NCI-H748 (cell line): ENCODE results near the gene CACNA1A.
"Not testable (repeated sequence)": the region's sequence is repeated elsewhere in the genome, so short reads cannot be mapped to it uniquely, and the experiment has no call there.

Experiments used
- DNase-seq: peaks from one replicate; lab custom pipeline; 2025; ENCODE audit not compliant: unreplicated experiment; lab: John Stamatoyannopoulos, UW

Gene CACNA1A

GRCh38 chr19:13282486-13283065 is 223.7 kb downstream of the CACNA1A start:
- DNase-seq = no peak

GRCh38 chr19:13281567-13282291 is 224.6 kb downstream of the CACNA1A start:
- DNase-seq = no peak

GRCh38 chr19:13277104-13277809 is 229.0 kb downstream of the CACNA1A start:
- peak; percentile 46 for DNase-seq

- no peak for DNase-seq
These were observed 231.1 kb downstream of the CACNA1A start for GRCh38 chr19:13275016-13275722.

- DNase-seq = no peak
These were observed 235.7 kb downstream of the CACNA1A start for GRCh38 chr19:13270514-13271105.

- DNase-seq = no peak
These were observed 236.9 kb downstream of the CACNA1A start for GRCh38 chr19:13269348-13269747.

- no peak for DNase-seq
These were observed 238.4 kb downstream of the CACNA1A start for GRCh38 chr19:13267889-13268288.

- no peak for DNase-seq
These were observed 239.1 kb downstream of the CACNA1A start for GRCh38 chr19:13267131-13267530.

GRCh38 chr19:13262450-13262849 is 243.8 kb downstream of the CACNA1A start:
- DNase-seq = peak; percentile 19

GRCh38 chr19:13260883-13261653 is 245.2 kb downstream of the CACNA1A start:
- no peak for DNase-seq

- DNase-seq = no peak
These were observed 249.4 kb downstream of the CACNA1A start for GRCh38 chr19:13256918-13257317.

GRCh38 chr19:13256398-13256797 is 249.9 kb downstream of the CACNA1A start:
- DNase-seq = not testable (repeated sequence)

- DNase-seq = no peak
These were observed 250.6 kb downstream of the CACNA1A start for GRCh38 chr19:13255719-13256059.

- DNase-seq = no peak
These were observed 251.1 kb downstream of the CACNA1A start for GRCh38 chr19:13255041-13255718.

GRCh38 chr19:13252569-13253335 is 253.5 kb downstream of the CACNA1A start:
- DNase-seq = no peak

GRCh38 chr19:13244920-13245319 is 261.4 kb downstream of the CACNA1A start:
- no peak for DNase-seq

- no peak for DNase-seq
These were observed 264.8 kb downstream of the CACNA1A start for GRCh38 chr19:13241231-13242104.

GRCh38 chr19:13240312-13241022 is 265.8 kb downstream of the CACNA1A start:
- no peak for DNase-seq
